Activated T-cell treated with anti-CD3 and anti-CD28 coated beads for 1 hour (primary cell): ENCODE results near the gene ZNF275.
"Not testable (repeated sequence)": the region's sequence is repeated elsewhere in the genome, so short reads cannot be mapped to it uniquely, and the experiment has no call there.

ENCODE experiments used
- DNase-seq: peaks from one replicate; pipeline ENCODE4 v3.0.0-alpha.2; 2020; ENCODE audit warnings: low read depth

The ZNF275 gene

DNA sequence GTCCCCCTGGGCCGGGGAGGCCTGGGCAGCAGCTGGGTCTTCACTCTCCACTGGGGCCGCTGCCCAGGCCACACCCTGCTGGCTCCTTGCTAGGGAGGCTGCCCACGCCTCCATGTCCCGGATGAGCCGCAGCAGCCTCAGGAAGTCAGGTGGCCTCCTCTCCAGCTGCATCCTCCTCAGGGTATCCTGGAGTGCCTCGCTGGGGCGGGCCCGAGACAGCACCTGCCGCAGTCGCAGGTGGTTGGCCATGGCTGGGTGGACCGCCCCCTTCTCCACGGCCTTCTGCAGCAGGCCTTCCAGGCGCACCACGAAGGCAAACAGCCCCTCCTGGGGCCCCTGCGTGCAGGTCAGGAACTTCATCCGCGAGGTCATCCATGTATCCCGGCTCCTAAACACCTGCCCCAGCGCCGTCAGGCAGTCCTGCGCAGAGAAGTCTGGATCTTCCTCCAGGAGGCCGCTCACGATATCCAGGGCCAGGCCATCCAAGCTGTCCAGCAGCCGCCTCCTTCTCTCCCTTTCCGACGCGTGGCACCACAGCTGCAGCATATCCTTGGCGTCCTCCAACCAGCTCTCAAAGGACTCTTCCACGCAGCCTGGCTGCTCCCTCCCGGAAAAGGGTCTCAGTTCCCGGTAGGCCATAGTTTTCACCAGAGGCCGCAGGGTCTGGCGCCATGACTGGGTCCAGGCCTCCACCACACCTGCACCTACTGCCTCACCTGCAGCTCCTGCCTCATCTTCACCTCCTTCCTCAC, 14.5 kb upstream of the ZNF275 start:
- no peak for DNase-seq

DNA sequence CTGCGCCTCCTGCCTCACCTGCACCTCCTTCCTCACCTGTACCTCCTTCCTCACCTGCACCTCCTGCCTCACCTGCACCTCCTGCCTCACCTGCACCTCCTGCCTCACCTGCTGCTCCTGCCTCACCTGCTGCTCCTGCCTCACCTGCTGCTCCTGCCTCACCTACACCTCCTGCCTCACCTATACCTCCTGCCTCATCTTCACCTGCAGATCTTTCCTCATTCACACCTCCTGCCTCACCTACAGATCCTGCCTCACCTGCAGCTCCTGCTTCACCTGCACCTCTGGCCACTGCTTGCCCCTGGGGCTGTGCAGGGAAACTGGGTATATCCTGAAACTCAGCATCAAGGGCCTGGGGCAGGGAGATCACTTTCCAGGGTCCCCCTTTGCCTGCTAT, 13.9 kb upstream of the ZNF275 start:
- DNase-seq: not testable (repeated sequence)

DNA sequence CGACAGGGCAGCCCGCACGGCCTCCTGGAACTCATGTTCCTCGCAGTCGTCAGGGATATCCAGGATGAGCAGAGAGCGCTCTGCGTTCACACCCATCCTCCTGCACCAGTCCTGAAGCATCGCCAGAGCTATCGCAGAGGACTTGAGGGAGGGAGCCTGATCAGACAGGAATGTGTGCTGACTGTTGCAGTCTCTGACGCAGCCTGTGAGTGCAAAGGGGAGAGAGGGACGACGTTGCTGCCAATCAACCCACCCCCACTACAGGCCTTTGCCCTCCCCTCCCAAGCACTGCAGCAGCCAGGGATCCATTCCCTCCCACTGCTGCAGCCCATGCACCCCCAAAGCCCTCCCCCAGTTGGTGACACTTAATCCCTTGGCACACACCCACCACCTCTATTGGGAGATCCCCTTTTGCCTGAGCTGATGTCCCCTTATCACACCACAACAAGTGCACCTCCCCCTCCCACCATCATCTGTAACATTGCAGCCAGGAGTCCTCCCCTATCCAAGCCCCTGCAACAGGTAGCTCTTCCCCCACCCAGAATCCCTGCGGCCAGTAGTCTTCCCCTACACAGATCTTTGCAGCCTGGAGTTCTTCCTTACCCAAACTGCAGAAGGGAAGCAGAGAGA, 13.3 kb upstream of the ZNF275 start:
- no peak for DNase-seq

DNA sequence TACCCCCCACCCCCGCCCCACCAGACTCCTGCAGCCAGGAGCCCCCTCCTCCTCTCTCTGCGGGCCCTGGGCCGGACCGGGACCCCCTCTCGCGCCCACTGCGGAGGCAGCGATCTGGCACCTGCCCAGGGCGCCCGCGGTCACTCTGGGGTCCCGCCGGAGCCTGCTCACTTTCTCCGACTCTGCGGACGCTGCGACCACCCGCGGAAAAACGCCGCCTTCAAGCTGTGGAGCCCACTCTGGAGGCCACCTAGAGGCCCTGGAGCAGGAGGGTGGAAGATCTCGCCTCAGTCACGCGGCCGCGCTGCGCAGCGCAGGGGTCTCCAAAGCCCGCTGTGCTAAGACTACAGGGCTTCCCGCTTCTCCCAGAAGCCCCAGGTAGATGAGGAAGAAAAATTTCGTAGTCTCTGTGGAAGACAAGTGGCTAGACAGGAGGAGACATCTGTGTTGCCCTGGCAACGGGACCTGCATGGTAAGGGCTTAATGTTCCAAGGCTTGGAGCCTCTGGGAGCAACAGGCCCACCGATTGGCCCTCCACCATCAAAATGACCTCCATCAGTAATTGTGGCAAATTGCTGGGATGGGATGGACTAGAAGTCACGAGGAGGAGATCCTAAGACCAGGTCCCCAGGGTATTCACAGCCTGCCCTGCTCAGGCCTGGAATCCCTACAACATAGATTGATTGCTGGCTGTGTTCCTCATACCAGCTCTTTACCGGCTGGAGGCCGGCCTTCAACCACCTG, 12.4 kb upstream of the ZNF275 start, which contains the start of gene PNMA6F:
Gene PNMA6F, minus strand, starts transcription at position 387 of the 744 bp plus-strand sequence. CDS start 1,093 bp downstream, outside the sequence.
- DNase-seq: no peak

DNA sequence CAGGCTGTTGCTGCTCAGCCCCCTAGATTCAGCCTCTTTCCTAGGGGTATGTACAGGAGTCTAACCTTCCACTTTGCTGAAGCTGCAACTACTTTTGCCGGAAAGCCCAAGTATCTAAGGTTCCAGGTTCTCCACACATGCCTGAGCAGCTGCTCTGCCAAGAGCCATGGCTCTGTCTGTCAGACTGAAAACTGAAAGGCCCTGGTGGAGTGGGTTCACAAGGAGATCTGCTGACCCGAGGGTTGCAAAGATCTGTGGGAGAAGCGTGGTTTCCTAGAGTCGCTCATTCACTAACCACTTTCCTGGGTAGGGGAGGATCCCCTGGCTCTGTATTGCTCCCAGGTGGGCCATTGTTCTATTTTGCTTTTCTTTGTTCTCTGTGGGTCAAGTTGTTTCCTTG, 6.4 kb upstream of the ZNF275 start:
- no peak for DNase-seq

DNA sequence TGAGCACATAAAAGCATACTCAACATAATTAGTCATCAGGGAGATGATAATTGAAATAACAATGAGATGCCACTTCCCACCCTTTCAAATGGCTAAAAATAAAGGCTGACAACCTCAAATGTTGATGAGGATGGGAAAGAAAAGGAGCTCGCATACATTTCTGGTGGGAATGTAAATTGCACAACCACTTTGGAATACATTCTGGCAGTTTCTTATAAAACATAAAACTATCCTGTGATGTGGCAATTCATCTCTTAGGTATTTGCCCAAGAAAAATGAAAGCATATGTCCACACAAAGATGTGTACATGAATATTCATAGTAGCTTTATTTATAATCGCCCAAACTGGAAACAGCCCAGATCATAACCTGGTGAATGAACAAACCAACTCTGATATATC, 687 bp upstream of the ZNF275 start:
- DNase-seq: no peak

DNA sequence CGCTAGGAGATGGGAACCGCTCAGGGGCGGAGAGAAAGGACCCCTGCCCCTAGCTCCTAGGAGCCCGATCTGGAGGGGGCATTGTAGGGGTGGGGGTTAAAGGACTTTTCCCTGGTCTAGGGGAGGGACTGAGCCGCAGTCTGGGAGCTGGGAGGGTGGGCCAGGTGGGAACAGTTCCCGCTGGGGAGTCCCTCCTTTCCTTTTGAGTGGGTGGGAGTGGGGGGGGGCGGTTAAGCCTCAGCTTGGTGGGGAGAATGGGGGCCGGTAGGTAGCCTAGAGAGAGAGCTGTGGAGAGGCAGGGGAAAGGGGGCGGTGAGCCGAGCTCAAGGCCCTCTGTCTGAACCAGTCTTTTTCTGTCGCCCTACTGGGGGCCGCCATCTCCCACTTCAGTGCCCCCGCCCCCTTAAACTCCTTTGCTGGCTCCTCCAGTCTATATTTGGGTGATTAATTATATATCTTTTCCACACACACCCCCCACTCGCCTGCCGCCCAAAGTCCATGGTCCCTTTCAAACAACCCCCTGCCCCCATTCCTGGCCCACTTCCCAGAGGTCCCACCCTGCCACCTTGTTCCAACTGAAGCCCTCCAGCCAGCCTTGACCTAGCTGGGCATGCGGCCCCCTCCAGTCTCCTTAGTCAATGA, 822 bp downstream of the ZNF275 start:
- no peak for DNase-seq

DNA sequence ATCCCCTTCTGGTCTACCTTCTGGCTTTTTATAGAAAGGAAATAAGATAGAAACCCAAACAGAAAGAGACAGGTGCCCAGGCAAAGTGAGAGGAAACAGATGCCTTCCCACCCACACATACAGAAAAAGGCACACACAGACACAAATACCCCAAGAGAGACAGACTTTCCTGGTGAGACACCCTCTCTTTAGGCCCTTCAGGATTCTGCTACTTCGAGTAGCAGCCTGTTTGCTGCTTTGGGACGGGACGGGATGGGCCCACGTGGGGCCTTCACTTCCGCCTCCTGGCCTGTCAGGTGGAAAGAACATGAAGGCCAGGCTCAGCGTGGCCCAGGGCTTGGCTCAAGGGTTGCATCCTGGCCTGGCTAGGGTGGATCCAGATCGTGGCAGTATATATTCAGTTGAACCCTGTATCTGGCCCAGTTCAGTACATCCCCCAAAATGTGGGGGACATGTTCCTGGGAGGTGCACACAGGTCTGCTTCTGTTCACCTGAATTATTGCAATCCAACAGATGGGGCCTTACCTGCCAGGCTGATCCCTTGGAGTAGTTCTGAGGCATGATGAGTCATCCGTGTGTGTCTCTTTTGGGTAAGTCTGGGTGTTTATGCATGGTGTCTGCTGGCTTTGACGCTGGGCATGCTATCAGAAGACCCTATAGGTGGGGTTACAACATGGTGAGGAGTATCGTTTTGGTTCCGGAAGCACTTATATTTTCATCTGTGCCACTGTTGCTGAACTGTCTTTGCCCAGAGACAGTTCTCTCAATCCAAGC, 2.4 kb downstream of the ZNF275 start:
- no peak for DNase-seq

DNA sequence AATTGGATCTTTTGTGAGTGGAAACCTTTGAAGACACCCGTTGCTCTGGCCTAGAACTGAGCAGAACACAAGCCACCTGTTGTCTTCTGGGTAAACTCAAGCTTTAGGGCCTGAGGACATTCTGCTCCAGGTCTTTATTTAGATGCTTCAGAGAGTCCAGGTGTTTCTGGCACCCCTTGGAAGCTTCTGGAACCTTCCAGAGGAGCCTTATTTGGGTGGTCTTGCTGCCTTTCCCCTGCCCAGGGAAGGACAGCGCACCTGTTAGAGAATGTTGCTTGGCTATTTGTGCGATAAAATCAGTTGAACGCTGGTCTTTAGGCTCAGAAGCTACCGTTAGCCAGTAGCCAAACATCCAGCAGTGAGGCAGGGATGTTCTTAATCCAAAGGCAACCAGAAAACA, 3.0 kb downstream of the ZNF275 start:
- DNase-seq: no peak

DNA sequence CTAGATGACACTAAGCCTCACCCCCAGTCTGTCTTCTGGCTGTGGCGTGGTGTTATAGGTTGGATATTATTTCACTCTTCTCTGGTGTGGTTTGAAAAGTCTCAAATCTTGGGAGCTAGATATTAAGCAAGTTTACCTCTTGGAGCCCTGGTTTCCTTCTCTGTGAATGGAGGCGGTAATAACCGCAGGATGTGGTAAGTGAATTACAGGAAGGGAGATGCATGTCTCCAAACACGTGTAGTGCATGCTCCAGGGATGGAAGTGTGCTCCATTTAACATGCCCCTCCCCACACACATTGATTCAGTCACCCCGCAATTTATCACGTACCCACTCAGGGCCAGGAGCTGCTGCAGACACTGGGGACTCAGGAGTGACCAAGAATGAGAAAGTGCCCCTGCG, 4.9 kb downstream of the ZNF275 start:
- DNase-seq: no peak

DNA sequence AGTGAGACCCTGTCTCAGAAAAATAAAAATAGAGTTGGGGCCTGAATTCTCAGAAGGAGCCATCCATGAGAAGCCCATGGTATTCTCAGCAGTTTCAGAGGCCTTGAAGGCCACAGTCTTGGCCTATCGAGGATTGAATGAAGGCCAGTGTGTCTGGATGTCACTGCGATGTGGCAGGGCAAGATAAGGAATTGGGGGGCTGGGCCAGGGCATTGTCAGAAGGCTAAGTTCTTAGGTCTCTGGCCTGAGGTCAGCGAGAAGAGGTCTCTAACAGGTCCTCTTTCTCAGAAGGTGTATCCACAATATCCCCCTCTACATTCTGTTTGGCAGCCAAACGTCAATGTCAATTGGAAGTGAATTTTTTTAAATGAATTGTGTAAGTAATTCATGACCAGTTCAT, 5.7 kb downstream of the ZNF275 start:
- no peak for DNase-seq

DNA sequence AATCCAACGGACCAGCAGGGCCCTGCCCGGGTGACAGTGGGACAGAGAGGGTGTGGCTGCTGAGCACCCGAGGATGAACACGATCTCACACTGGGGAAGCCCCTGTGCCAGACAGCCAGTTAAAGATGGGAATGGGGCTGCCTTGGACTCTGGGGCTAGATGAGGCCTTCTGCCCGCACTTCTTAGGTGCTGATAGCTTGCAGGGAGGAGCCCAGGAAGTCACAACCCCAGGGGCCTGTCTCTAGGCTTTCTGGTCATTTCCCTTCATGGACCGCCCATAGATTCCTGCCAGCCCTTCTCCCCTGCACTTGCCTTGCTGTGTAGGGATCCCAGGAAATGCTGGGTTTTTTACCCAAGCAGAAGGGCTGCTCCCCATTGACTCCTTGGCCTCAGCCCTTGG, 6.2 kb downstream of the ZNF275 start:
- no peak for DNase-seq

DNA sequence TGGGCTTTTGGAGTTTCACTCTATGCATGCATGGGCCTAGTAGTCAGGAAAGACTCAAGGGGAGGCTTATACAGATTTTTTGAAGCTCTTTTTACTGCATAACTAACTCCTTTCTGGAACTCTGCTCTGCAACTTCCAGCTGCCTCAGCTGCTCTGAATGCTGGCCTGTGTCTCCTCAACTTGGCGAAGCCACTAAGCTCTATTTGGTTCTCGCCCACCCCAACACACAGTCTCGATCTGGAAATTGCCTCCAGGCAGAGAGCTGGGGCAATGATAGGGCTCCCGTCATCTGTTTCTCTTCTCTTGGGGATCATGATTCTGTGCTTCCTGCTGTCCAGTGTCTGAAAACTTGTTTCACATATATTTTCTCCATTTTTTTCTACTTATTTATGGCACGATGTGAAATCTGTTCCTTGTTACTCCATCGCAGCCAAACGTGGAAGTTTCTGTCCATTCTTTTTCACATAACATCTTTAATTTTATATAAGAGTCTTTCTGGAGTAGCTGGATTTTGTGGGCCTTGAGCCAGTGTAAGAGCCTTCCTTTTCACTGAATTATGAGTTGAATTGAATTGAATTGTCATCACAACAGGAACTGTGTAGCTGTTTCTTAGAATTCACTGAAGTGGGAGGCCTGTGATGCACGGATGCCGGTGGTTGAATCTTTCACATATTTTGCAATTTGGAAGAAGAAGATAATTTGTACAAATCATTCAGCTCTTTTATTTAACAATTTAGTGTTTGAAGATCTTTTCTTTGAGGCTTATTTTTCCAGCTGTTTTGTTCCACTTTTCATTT, 9.0 kb downstream of the ZNF275 start:
- DNase-seq: no peak

DNA sequence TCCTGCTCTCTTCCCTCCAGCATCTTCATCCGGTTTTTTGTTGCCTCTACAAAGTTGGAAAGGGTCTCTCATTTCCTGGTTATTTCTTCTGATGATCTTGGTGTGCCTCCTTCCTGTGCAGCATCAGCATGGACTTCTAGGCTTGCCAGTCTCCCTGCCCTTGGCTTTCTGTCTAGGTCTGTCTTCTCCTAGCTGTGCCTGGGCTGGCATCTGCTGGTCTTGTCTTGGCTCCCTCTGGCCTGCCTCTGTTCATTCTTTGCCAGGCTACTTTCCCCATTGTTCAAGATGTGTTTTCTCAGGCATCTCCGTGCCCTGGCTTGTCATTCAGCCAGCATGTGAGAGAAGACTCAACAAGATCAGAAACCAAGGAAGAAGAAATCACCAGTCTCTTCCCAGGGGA, 9.7 kb downstream of the ZNF275 start:
- DNase-seq: no peak

DNA sequence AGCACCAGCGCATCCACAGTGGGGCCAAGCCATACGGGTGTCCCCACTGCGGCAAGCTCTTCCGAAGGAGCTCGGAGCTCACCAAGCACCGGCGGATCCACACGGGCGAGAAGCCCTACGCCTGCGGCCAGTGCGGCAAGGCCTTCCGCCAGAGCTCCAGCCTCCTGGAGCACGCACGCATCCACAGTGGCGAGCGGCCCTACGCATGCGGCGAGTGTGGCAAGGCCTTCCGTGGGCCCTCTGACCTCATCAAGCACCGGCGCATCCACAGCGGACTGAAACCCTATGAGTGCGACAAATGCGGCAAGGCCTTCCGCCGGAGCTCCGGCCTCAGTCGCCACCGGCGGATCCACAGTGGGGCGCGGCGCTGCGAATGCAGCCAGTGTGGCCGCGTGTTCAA, 13.6 kb downstream of the ZNF275 start:
- no peak for DNase-seq

DNA sequence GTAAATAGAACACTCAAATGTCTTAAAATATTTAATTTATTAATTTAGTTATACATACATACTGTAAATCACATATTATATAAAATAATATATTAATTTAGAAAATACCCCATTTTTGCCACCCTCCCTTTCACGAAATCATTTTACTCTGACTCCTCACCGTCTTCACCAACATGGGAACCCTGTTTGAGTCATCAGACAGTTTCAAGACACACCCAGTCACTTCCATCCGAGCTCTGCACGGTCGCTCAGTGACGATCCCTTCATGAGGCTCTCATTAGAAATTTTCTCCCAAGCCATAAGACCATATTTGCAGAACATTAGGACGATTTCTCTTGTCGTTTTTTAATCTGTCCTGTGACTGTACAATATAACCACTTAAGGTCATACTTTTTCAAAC, 14.5 kb downstream of the ZNF275 start:
- DNase-seq: no peak

DNA sequence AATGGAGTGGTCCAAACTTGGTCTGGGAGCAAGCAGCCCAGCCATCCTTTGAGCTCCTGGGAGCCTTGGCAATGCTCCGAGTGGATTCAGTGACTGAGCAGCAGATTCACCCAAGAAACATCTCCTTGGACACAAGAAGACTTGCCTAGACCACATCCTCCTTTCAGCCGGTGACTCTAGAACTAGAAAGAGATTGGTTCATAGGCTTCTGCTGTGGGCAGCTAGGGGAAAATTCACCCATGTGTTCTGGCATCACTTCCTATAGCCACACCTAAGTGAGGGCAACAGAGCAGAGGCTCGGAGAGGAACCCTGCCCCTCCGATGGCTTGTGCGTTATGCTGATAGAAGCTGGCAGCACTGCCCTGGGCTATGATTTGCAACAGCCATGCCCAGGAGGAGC, 16.0 kb downstream of the ZNF275 start:
- no peak for DNase-seq

DNA sequence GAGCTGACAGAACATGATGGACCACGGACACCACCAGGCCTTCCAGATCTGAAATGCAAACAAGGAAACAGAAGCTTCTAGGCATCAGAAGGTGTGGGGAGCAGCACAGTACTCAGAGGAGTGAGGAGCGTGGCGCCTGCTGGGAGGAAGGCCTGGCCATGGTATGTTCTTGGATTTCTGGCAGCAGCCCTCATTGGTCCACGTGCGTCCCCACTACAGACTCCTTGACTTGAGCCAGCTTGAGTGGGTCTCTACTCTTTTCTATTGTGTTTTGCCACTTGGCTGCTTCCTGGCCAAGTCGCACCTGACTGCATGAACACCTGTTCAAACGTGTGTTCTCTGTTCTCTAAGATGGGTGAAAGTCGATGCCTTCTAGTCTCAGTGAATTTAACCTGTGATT, 18.0 kb downstream of the ZNF275 start:
- no peak for DNase-seq

DNA sequence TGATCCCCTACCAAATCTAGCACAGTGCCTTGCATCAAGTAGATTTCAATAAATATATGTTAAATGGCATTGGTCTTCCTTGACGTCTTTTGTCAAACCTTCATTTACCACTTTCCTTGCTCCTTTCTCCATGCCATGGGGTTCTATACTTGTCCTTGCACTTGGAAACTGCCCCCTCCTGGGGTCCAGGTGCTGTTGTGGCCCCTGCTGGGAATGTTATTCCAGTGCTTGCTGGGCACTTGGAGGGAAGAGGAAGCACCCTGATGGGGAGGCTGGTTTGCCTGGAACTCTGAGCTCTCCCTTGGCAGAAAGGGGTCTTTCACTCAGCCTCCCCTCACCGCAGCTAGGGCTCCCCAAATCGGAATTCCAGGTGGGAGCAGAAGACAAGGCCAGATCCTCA, 18.9 kb downstream of the ZNF275 start:
- DNase-seq: no peak

DNA sequence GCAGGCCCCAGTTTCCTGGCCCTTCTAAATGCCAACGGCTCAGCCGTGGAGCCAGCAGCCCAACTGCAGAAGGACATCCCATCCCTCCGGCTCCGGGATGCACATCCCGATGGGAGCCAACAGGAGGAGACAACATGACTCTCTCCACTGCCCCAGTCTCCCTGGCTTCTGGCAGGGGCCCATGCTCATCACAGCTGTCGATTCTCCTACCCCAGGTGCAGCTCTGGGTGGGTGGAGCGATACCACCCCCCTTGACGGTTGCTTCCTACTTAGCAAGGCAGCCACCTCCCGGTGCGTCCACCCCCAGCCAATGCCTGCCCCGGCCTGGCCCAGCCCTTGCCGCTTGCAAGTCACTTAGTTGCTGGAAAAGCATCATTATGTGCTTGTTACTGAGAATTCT, 19.5 kb downstream of the ZNF275 start:
- no peak for DNase-seq

DNA sequence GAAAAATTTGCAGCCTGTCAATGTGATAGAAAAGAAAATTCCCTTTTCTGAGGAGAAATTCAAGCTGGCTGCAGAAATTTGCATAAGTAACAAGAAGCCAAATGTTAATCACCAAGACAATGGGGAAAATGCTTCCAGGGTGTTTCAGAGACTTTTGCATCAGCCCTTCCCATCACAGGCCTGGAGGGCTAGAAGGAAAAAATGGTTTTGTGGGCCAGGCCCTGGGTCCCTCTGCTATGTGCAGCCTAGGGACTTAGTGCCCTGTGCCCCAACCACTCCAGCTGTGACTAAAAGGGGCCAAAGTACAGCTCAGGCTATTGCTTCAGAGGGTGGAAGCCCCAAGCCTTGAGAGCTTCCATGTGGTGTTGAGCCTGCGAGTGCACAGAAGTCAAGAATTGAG, 23.9 kb downstream of the ZNF275 start:
- DNase-seq: no peak
